ENCODE results near the gene BPIFB4.

BPIFB4 gene

DNA sequence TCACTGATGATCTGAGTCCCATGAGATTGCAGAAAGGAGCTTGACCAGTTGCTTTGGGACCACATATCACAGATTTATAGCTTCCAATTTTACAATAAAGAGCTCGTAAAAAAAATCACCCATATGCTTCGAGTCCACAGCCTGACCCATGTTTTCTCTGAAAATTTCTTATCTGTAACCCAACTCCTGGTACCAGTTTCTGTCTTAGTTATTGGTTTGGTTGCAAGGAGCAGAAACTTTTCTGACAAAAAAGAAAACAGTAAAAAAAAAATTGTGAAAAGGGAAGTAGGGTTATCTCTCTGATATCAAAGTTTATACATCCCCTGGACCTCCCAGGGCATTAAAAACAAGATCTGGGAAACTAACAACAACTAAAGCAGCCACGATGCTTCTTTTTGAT is 57.8 kb downstream of the BPIFB4 start:
- no peak overlapping the region for H3K4me3 ChIP-seq (ENCODE audit: low read length)
- DNase-seq (ENCODE audit: low read depth, low spot score) = no peak

DNA sequence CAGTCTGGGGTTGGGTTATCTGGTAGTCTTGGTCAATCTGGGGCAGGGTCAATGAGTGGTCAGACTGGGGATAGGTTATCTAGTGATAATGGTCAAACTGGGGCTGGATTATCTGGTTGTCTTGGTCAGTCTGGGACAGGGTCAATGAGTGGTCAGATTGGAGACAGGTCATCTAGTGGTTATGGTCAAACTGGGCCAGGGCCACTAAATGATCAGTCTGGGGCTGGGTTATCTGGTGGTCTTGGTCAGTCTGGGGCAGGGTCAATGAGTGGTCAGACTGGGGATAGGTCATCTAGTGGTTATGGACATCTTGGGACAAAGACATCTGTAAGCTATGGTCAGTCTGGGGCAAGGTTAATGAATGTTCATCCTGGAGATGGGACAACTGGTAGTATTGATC is 60.0 kb downstream of the BPIFB4 start:
- DNase-seq (ENCODE audit: low read depth, low spot score) = no peak
- H3K4me3 ChIP-seq (ENCODE audit: low read length) = no peak overlapping the region

DNA sequence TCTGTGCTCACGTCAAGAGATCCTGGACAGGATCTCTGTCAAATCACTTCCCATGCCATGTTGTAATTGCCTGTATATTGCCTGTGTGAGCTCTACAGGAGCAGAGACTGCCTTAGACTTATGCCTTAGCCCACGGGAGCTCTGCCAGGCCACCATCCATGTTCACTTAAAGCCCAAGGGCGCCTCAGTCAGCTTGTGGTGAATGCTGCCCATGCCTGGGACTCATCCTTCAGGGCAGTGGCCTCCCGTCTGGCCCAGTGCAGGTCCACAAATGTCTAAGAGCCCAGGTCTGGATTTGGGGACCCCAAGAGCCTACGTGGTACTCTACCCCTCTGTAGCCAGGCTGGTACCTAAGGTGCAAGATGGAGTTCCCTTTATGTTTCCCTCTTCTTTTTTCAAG is 66.1 kb downstream of the BPIFB4 start:
- H3K4me3 ChIP-seq (ENCODE audit: low read length) = no peak overlapping the region
- DNase-seq (ENCODE audit: low read depth, low spot score) = no peak

DNA sequence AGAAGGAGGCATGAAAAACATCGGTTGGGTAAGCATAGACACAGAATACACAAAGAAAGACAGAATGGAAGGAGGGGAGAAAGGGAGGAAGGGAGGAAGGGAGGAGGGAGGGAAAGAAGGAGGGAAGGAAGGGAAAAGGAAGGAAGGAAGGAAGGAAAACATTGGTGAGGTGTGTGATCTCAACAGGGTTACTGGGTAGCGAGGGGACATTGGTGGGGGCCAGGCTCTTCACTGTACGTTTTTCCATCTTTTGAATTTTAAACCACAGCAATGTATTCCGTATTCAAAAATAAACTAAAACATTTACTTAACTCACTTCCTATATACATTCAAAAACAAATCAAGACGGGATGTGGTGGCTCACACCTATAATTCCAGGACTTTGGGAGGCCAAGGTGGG is 67.9 kb downstream of the BPIFB4 start:
- no peak overlapping the region for H3K4me3 ChIP-seq (ENCODE audit: low read length)
- no peak for DNase-seq (ENCODE audit: low read depth, low spot score)

DNA sequence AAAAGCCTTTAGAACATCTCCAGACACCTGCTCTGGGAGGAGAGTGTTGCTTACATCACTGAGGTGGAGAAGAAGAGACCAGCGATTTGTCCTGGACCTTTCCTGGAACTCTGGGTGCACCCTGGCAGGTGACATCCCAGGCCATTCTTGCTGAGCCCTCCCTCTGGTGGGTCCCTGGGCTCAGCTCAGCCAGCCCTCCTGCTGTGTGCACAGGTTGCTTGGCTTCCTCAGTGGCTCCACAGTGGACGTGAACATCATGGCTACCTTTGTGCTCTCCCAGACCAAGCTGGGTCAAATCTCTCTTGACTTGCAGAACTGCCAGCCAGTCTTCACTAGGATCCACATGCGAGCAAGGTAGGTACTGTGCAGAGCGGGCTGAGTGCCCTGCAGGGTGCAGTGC is 68.6 kb downstream of the BPIFB4 start:
- no peak overlapping the region for H3K4me3 ChIP-seq (ENCODE audit: low read length)
- no peak for DNase-seq (ENCODE audit: low read depth, low spot score)

DNA sequence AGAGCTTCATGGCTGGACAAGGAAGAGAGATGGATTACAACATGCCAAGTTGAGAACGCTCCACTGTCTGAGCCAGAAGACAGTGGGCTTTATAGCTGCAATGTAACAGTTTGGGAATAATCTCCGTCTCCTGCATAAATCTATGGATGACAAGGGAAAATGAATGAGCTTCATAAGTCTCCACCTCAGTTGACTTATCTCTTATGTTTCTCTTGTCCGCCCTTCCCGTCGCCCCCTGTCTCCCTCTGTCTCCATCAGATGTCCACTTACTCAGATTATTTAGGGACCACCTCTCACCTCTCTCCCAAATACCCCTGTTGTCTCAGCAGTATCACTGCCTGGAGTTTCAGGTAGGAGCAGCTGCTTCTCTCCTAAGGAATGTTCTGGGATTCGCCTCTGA is 74.8 kb downstream of the BPIFB4 start:
- DNase-seq (ENCODE audit: low read depth, low spot score) = no peak
- H3K4me3 ChIP-seq (ENCODE audit: low read length) = no peak overlapping the region

DNA sequence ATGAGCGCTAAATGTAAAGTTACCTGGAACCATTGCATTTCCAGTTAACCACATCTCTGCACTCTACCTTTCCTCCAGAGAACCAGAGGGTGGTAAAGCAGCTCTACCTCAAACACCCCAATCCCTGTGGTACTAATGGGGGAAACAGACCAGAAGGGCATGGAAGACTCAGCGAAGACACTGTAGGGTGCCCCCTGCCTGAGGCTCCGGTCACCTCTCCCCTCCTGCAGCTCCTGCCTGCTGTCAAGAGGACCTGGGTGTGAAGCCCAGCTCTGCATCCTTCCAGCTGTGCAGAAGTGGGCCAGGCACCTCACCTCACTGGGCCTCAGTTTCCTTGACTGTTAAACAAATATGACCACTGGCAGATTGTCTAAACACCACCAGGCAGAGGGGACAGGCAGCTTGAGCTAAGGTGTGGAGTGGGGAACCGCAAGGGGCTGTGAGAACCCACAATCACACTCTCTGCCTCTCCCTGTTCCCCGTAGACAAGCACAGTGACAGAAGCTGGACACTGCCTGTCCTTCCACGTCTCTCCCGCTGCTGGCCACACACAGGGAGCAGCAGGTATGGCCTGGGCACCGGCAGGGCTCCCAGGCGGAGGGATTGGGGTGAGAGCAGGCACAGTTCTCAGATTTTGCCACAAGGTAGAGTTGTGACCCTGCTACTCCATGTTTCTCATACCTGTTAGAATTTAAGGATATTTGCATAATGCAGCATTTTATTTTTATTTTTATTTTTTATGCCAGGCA is 79.4 kb downstream of the BPIFB4 start:
- H3K4me3 ChIP-seq (ENCODE audit: low read length) = no peak overlapping the region
- DNase-seq (ENCODE audit: low read depth, low spot score) = no peak

DNA sequence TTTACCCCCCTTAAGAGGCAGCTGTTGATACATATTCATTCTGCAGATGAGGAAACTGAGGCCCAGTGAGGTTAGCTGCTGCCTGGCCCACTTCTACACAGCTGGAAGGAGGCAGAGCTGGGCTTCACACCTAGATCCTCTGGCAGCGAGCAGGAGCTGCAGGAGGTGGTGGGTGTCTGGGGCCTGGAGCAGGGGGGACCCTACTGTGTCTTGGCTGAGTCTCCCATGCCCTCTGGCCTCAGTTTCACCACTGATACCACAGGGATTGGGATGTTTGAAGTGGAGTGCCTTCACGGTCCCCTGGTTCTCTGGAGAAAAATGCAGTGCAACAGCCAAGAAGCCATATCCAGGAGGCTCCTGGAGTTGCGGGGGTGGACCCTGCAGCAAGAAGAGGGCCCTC is 80.3 kb downstream of the BPIFB4 start:
- DNase-seq (ENCODE audit: low read depth, low spot score) = no peak
- no peak overlapping the region for H3K4me3 ChIP-seq (ENCODE audit: low read length)

DNA sequence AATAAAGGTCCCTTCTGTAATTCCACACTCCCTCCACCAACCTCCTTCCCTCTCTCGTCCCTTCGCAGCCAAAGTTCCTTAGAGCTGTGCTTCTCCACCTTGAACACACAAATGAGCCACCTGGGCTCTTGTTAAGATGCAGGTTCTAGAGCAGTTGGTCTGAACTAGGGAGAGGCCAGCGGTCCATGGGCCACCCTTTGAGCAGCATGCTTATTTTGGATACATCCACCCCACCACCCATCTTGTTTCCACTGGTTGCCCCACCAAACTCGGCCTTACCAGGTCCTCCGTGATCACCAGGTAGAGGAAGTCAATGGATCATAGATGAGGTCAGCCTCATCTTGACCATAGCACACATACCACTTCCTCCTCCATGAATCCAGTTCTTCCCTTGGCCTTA is 81.2 kb downstream of the BPIFB4 start:
- DNase-seq (ENCODE audit: low read depth, low spot score) = no peak
- no peak overlapping the region for H3K4me3 ChIP-seq (ENCODE audit: low read length)
